HG03575 (cell line): ENCODE data around the gene SEC14L1.
"Not testable (repeated sequence)": the region's sequence is repeated elsewhere in the genome, so short reads cannot be mapped to it uniquely, and the experiment has no call there.

ENCODE experiments used
- ATAC-seq: cut with Tn5 transposase; IDR thresholded peaks from one replicate; pipeline ENCODE4 v1.9.1; 2021; ENCODE audit not compliant: unreplicated experiment, insufficient number of reproducible peaks, low FRiP score; ENCODE audit errors: extremely low read depth

Gene SEC14L1

DNA sequence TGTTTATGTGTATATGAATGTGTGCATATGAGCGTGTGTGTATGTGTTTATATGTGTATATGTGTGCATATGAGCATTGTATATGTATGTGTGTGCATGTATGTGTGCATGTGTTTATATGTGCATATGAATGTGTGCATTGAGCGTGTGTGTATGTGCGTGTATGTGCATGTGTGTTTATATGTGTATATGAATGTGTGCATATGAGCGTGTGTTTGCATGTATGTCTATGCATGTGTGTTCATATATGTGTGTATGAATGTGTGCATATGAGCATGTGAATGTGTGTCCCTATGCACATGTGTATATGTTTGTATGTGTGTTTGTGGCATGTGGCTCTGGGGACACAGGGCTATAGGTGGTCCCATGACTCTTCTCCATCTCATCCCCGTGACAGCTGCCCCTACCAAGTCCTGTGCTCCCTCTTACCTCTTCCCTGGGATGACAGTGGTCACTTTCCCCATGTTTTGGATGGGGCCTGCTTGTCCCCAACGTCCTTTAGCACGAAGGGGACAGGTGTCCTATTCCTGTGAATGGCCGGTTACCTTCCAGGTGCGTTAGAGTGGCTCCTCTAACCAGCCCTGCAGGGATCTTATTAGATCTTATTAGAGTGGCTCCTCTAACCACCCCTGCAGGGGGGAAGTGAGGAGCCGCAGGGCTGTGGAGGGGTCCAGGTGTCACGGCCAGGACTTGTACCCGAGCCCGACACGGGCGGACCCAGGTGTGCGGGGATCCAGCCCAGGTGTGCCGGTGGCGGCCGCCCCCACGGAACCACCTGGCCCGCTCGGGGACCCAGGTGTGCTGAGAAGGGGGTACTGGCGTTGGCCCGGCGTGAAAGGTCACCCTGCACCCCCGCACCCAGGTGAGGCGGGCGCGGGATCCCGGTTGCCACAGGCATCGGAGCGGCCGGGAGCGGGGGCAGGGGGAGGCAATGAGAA, 105.6 kb downstream of the SEC14L1 start:
- ATAC-seq, result no peak

DNA sequence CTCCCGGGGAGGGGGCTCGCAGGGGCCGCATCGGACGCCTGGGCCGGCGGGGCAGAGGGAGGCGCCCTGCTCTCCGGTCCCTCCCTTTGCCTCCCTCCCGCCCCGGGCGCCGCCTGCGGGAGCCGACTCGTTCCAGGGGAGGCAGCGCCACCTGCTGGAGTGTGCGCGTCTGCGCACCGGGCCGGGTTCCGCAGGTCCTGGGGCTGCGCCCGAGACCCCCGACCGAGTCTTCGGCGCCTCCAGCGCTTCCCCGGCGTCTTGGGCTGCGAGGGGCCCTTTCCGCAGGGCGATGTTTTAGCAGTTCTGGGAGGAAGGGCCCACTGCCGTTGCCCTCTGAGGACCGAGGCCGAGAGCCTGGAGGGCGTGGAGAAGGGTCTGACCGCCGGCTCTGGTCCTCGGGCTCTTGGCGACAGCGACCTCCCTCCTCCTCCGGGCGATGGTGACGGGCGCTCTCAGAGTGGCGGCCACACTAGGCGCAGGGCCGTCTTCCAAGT, 106.3 kb downstream of the SEC14L1 start:
- ATAC-seq, result no peak

DNA sequence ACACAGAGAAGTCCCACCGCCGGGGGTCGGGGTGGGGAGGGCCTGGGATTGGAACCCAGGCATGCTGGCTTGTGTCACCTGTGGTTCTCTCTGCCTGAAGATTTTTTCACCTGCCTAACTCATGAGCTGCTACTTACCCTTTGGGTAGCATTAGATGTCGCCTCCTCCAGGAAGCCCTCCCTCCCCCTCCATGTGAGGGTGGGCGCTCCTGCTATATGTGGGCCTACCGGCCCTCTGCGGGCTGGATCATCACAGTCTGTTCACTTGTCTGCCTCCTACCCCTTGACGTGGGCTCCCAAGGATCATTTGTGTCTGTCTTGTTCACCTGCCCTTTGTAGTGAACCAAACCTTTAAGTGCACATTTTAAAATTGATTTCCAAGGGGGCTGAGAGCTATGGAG, 106.8 kb downstream of the SEC14L1 start:
- no peak for ATAC-seq

DNA sequence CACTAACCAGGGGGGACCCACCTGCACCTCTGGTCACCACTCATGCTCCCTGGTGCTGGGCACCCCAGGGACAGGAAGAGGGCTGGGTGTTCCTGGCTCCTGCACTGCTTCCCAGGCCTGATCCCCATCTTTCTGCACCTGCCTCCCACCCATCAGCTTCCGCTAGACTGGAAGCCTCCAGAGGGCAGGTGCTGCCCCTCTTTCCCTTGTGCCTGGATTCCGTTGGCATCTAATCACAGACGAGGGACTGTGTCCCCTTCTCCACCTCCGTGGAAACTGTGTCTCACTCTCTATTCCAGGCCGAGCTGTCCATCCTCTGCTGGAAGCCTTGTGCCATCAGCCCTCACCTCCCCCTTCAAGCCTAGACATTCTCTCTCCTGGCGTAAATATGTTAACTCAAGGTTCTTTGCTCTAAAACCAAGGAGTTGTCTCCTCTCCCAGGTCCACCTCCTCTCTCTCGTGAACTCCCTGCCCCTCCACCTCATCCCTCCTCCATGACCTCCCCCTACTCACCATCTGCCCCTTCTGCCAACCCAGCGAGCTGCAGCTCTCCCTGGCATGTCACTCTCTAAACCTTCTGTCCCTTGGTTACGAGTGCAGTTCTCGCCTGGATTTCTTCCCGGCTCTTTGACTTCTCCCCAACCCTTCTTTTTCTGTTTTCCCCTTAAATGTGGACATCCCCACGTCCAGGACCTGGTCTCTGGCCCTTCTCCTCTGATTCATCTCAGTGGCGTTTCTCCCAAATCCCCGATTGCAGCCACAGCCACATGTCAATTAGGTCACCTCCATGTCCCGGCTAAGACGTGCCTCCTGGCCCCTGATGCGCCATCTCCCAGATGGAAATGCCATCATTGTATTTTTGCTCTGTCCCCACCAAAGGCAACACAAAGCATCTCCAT, 107.7 kb downstream of the SEC14L1 start:
- no peak for ATAC-seq

DNA sequence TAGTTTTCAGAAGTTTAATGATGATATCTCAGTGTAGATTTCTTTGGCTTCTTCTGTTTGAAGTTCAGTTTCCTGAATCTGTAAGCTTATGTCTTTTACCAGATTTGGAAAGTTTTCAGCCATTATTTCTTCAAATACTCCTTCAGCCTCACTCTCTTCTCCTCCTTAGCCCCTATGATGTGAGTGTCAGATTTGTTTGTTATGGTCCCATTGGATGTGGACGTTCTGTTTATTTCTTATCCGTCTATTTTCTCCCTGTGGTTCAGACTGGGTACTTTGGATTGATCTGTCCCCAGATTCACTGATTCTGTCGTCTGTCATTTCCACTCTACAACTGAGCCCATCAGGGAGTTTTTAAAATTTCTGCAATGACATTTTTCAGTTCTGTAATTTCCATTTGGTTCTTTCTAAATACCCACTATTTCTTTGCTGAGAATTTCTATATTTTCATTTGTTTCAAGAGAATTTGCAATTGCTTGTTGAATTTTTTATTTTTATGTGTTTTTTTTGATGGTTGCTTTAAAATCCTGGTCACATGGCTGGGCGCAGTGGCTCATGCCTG, 110.9 kb downstream of the SEC14L1 start:
- ATAC-seq, result no peak

DNA sequence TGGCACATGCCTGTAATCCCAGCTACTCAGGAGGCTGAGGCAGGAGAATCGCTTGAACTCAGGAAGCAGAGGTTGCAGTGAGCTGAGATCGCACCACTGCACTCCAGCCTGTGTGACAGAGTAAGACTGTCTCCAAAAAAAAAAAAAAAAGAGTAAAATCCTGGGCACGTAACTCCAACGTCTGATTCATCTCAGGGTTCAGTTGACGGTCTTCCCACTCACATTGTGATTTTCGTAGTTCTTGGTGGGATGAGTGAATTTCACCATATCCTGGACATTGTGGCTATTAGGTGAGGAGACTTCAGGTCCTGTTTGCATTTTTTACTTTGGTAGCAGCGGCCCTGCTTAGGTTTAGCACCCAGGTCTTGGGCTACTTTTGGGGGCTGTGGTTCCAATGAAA, 111.5 kb downstream of the SEC14L1 start:
- not testable (repeated sequence) for ATAC-seq

DNA sequence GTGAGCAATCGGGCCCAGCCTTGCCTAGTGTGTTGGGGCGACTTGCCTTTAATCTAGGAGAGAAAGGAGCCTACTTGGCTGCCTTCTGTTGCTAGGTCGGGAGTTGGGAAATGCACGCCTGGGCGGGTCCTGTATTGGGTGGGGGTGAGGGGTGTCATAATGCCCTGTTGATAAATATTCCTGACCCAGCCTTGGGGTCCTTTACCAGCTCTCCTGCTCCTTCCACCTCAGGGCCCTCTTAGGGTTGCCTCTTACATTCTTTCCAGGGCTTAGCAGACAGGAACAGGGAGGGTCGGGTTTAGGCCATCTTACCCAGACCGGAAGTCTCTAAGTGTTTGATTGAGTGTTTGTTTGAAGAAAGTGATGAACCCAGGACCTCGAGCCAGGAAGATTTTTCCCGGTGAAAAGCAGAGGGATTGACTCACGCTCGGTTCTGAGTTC, 112.9 kb downstream of the SEC14L1 start:
- no peak for ATAC-seq

DNA sequence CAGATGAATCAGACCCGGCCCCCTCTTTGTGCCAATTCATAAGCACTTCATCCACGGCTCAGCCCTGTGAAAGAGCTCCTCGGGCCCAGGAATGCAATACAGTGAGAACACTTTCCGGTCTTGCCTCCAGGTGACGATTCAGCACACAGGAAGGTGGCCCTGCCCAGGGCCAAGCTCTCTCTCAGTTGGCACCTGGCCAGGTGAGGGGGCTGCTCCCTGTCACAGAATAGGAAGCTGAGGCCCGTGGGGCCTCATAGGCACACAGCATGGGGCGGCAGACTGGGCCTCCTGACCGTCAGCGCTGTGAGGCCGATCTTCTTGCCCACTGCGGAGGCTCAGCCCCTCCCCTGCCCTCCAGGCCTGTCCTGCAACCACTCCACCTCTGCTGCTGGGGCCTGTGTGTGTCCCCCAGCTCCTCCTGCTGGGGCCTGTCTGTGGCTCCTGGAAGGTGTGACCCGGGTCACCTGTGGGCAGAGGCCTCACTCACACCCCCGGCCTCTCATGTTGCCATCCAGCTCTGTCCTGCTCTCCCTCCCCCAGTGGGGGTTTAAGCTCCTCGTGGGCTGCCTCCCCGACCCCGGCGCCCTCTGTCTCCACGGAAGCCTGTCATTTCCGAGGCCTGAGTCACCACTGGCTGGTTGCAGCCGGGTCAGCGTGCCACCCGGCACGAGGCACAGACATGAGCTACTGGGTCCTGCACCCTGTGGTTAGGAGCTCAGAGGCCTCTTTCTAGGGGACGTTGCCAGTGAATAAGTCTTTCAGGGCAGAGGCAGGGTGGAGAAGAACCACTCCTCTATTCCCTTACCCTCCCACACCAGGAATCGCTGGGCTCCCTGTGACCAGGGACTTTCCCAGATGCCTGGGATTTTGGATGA, 114.4 kb downstream of the SEC14L1 start:
- ATAC-seq, result no peak

DNA sequence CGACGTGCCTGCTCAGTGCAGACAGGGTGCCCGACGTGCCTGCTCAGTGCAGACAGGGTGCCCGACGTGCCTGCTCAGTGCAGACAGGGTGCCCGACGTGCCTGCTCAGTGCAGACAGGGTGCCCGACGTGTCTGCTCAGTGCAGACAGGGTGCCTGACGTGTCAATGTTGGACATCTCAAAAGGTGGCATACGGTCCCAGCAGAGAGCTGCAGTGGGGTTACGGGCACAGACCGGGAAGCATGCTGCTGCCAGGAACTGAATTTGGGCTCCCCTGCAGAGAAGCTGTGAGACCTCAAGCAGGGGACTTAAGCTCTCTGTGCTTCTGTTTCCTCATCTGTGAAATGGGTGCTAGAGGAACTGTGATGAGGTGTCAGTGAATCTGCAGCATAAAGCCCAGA, 115.2 kb downstream of the SEC14L1 start:
- ATAC-seq, result not testable (repeated sequence)

DNA sequence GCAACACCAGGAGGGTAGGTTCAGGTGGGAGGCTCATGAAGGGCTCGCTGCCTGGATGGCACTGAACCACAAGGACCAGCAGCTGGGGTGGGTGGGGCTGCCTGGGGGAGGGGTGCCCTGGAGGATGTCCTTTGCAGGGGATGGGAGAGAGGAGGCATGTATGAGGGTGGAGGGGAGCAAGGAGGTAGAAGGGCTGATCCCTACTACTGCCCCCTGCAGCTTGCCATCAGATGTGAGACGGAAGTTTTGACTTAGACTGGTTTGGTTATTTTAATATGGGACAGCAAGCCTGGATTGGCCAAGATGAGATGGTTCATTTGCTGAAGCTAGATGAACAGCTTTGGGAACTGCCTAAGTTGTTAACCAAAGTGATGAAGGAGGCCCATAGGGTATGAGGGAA, 115.9 kb downstream of the SEC14L1 start:
- no peak for ATAC-seq

DNA sequence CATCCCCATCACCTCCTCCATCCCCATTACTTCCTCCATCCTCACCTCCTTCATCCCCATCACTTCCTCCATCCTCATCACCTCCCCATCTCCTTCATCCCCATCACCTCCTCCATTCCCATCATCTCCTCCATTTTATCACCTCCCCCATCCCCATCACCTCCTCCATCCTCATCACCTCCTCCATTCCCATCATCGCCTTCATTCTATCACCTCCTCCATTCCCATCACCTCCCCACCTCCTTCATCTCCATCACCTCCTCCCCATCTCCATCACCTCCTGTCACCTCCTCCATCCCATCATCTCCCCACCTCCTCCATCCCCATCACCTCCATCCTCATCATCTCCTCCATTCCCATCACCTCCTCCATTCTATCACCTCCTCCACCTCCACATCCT, 116.4 kb downstream of the SEC14L1 start:
- ATAC-seq, result no peak

DNA sequence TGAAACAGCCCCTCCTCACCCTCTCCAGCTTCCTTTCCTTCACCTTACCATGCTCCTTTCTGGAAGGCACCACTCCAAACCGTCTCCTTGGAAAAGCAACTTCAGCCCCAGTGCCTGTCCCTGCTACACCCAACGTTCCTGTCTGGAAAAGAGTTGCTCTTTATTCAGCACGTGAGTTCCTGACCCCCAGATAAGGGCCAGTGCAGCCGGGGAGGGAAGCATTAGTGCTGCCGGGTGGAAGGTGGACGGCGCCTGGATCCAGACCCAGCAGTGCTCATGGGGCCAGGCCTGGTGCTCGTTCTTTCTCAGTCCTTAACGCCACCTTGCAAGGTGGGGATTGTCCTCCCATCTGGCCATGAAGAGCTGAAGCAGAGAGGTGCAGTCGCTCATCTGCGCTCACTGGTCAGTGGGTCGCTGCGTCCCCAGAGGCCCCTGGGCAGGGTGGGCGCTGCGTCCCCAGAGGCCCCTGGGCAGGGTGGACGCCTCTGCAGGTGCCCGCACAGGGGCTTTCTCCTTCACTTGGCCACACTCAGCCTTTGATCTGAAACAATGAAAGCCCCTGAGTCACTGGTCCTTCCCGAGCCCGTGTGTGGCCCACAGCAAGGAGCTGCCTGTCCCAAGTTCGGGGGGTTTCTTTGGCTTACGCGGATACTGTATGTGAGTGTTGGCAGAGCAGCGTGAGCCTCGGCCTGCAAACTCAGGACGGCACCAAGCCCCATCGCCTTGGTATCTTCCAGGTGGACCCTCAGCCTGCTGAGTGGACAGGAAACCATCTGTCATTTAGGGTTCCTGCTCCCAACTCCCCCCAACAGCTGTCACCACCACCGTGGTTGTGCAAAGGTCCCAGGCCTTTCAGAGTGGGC, 117.1 kb downstream of the SEC14L1 start:
- no peak for ATAC-seq

DNA sequence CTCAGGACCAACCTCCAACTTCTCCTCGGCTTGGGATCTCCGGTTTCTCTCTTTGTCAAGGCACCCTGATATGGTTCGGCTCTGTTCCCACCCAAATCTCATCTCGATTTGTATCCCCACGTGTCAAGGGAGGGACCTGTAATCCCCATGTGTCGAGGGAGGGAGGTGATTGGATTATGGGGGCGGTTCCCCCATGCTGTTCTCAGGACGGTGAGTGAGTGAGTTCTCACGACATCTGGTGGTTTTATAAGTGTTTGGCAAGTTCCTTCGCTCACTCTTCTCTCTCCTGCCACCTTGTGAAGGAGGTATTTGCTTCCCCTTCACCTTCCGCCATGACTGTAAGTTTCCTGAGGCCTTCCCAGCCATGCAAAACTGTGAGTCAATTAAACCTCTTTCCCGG, 117.9 kb downstream of the SEC14L1 start:
- no peak for ATAC-seq

DNA sequence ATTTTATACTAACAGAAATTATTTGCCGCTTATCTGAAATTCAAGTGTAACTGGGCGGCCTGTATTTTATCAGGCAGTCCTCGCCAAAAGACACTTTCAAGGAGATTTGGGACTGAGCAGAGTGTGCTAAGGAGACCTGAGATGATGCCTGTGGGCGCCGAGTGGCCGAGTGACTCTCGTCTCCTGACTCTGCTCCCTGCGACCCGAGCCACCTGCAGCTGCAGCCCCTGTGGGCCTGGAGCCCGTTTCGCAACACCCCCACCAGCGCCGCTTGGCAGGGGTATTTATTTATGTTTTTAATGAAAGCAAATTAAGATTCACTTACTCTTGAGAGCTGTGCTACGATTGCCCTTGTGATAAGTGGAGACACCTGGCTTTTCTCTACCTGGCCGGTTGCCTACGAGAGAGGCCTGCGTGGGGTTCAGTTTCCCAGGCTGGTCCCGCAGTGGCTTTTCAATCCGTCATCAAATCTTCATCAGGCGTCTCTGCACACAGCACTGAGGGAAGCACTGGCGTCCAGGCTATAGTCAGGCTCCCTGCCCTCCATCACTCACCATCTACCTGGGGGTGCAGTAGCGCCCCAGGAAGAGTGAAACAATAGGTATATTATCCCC, 124.0 kb downstream of the SEC14L1 start:
- no peak for ATAC-seq

DNA sequence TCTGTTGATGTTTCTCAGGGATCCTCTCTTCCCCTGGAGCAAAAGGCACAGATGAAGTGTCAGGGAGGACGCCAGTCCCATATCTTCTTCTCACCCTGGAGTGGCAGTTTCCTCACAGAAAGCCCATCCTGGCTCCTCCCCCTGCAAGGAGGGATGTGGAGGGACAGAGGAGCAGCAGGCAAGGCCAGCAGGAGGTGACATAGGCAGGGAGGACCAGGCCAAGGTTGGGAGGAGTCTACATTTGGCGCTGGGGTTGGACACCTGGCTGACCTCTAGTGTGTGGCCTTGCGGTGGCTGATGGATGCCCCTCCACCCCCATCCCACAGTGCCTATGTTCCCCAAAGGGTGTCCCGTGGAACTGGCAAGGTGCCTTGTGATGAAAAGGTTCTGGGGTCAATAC, 125.4 kb downstream of the SEC14L1 start:
- no peak for ATAC-seq
